ENCODE results near the gene PSME1.

- TF ChIP-seq CTCF (IDR thresholded peaks at IDR 0.05) (no peak), ZFX (IDR thresholded peaks at IDR 0.05; ENCODE audit: borderline replicate concordance) (no peak)
Measured at GRCh38 chr14:24106672-24107271, 29.2 kb upstream of the PSME1 start.
